Karpas-422 (cell line): Measurements from ENCODE around the gene HYDIN. TPM values are rescaled to one million over a fixed set of nuclear protein-coding genes. Genes with fewer than 3 reads are reported as not detected.

Source experiments
- DNase-seq: peaks from one replicate; pipeline ENCODE4 v3.0.0-alpha.2; 2015
- H2AFZ ChIP-seq: fragments of 200-600 bp; sonication (generic); 2 replicates; pipeline ENCODE4 v1.6.1; 2014; ENCODE audit warnings: antibody characterized with exemption, low read length, mixed read lengths
- H3K27ac ChIP-seq: fragments of 200-600 bp; sonication (generic); 2 replicates; pipeline ENCODE4 v1.5.1; 2014; ENCODE audit warnings: mild to moderate bottlenecking, low read length, moderate library complexity
- H3K27me3 ChIP-seq: fragments of 200-600 bp; sonication (generic); 2 replicates; pipeline ENCODE4 v1.6.1; 2014; ENCODE audit warnings: low read length, mixed read lengths
- H3K36me3 ChIP-seq: fragments of 200-600 bp; sonication (generic); 2 replicates; pipeline ENCODE4 v1.6.1; 2014; ENCODE audit warnings: low read length, mixed read lengths; ENCODE audit not compliant: insufficient read depth
- H3K4me1 ChIP-seq: fragments of 200-600 bp; sonication (generic); 2 replicates; pipeline ENCODE4 v1.6.1; 2014; ENCODE audit warnings: mild to moderate bottlenecking, low read length, mixed read lengths
- H3K4me2 ChIP-seq: fragments of 200-600 bp; sonication (generic); 2 replicates; pipeline ENCODE4 v1.6.1; 2014; ENCODE audit warnings: low read length, low read depth, mild to moderate bottlenecking; ENCODE audit not compliant: poor library complexity, severe bottlenecking
- H3K4me3 ChIP-seq: fragments of 200-600 bp; sonication (generic); 2 replicates; pipeline ENCODE4 v1.5.1; 2014; ENCODE audit warnings: mild to moderate bottlenecking, antibody characterized with exemption, low read length, mixed read lengths
- H3K79me2 ChIP-seq: fragments of 200-600 bp; sonication (generic); 2 replicates; pipeline ENCODE4 v1.6.1; 2014; ENCODE audit warnings: mild to moderate bottlenecking, low read length, mixed read lengths
- H3K9ac ChIP-seq: fragments of 200-600 bp; sonication (generic); 2 replicates; pipeline ENCODE4 v1.6.0; 2014; ENCODE audit warnings: low read length
- H3K9me2 ChIP-seq: fragments of 200-600 bp; sonication (generic), shearing (Covaris generic); replicated peaks from 2 replicates; pipeline ENCODE4 v1.6.0; 2014; ENCODE audit warnings: mild to moderate bottlenecking, low read length, moderate library complexity; ENCODE audit not compliant: insufficient read depth
- H3K9me3 ChIP-seq: fragments of 300-700, 200-600 bp; sonication (generic); 2 replicates; pipeline ENCODE4 v1.6.1; 2014; ENCODE audit warnings: low read length, mixed read lengths
- H4K20me1 ChIP-seq: fragments of 200-600 bp; sonication (generic); 2 replicates; pipeline ENCODE4 v1.6.1; 2014; ENCODE audit warnings: mild to moderate bottlenecking, antibody characterized with exemption, low read length, low read depth; ENCODE audit not compliant: insufficient read depth
- total RNA-seq: library from RNA; depleted of rRNA; stranded (reverse); fragments of >200 nt; shearing (Covaris generic); gene quantifications from 2 replicates; pipeline ENCODE4 v1.2.3, GENCODE V29; 2014; ENCODE audit warnings: low replicate concordance

The HYDIN gene
- total RNA-seq, 1 experiment from 2014 or later = not detected

- Histone ChIP-seq H3K27me3 (no peaks in the 10 kb centered on the region), H3K36me3 (no peaks in the 10 kb centered on the region), H3K4me2 (no peak overlapping the region), H3K9me2 (no peaks in the 10 kb centered on the region), H3K79me2 (no peaks in the 10 kb centered on the region), H3K9me3 (no peaks in the 10 kb centered on the region), H2AFZ (no peak overlapping the region), H4K20me1 (no peaks in the 10 kb centered on the region), H3K4me1 (no peaks in the 10 kb centered on the region), H3K9ac (no peak overlapping the region), H3K4me3 (no peak overlapping the region), H3K27ac (no peak overlapping the region)
- no peak for DNase-seq
Measured at GRCh38 chr16:71216714-71217113, 13.8 kb downstream of the HYDIN start.

DNA sequence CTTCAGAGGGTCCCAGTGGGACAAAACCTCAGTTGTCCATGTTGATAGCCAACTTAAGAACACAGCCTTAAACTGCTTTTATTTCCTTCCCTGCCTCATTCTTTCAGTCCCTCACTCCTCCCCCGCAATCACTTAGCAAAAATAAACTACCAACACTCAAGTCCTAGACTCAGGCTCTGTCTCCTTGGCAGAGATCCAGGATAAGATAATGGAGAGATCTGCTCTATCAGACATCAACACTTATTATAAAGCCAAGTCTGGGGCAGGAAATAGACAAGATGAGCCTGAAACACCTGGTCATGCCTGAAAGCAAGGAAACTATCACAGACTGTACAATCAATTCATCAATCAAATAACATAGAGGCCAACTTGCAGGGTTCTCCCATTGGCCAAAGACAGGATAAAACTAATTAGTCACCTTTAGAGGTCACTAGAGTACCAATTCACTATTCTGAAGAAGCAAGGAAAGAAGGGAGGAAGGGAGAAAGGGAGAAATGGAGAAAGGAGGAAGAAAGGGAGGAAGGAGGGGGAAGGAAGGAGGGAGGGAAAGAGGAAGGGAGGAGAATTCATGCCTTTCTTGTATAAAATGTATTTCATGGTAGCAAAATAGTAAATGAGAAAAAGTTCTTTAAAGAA lies 15.7 kb downstream of the HYDIN start:
- H2AFZ ChIP-seq = no peak overlapping the region
- H4K20me1 ChIP-seq = no peaks in the 10 kb centered on the region
- H3K9me2 ChIP-seq = no peaks in the 10 kb centered on the region
- no peaks in the 10 kb centered on the region for H3K9me3 ChIP-seq
- H3K27ac ChIP-seq = no peak overlapping the region
- no peak for DNase-seq
- no peak overlapping the region for H3K4me3 ChIP-seq
- no peaks in the 10 kb centered on the region for H3K4me1 ChIP-seq
- H3K27me3 ChIP-seq = no peaks in the 10 kb centered on the region
- H3K36me3 ChIP-seq = no peaks in the 10 kb centered on the region
- H3K9ac ChIP-seq = no peak overlapping the region
- H3K4me2 ChIP-seq = no peak overlapping the region
- no peaks in the 10 kb centered on the region for H3K79me2 ChIP-seq

GRCh38 chr16:71205482-71206131 lies 24.9 kb downstream of the HYDIN start:
- H3K4me3 ChIP-seq = no peak overlapping the region
- no peak for DNase-seq
- H2AFZ ChIP-seq = no peak overlapping the region
- H3K9me3 ChIP-seq = no peaks in the 10 kb centered on the region
- no peaks in the 10 kb centered on the region for H3K36me3 ChIP-seq
- H3K4me1 ChIP-seq = no peaks in the 10 kb centered on the region
- H3K9me2 ChIP-seq = no peaks in the 10 kb centered on the region
- H3K4me2 ChIP-seq = no peak overlapping the region
- no peaks in the 10 kb centered on the region for H3K79me2 ChIP-seq
- H4K20me1 ChIP-seq = no peaks in the 10 kb centered on the region
- H3K27me3 ChIP-seq = peaks cover 3% of the 10 kb centered on the region; the same call in 1 of the 2 replicates
- H3K9ac ChIP-seq = no peak overlapping the region
- no peak overlapping the region for H3K27ac ChIP-seq

- H3K4me2 ChIP-seq = no peak overlapping the region
- peaks cover 3% of the 10 kb centered on the region; the same call in 1 of the 2 replicates for H3K27me3 ChIP-seq
- no peaks in the 10 kb centered on the region for H3K79me2 ChIP-seq
- H3K9me3 ChIP-seq = no peaks in the 10 kb centered on the region
- H3K9me2 ChIP-seq = no peaks in the 10 kb centered on the region
- no peaks in the 10 kb centered on the region for H3K4me1 ChIP-seq
- H3K4me3 ChIP-seq = no peak overlapping the region
- H4K20me1 ChIP-seq = no peaks in the 10 kb centered on the region
- H2AFZ ChIP-seq = no peak overlapping the region
- H3K36me3 ChIP-seq = no peaks in the 10 kb centered on the region
- no peak overlapping the region for H3K27ac ChIP-seq
- DNase-seq = no peak
- H3K9ac ChIP-seq = no peak overlapping the region
Measured at GRCh38 chr16:71203631-71204030, 26.9 kb downstream of the HYDIN start.

- Histone ChIP-seq H3K79me2 (no peaks in the 10 kb centered on the region), H2AFZ (no peak overlapping the region), H3K9me3 (no peaks in the 10 kb centered on the region), H3K27ac (no peak overlapping the region), H3K4me3 (no peak overlapping the region), H3K27me3 (0 out of 2 replicates have a peak, but pooled peaks cover 3% of the 10 kb centered on the region), H3K9me2 (no peaks in the 10 kb centered on the region), H4K20me1 (no peaks in the 10 kb centered on the region), H3K4me1 (no peaks in the 10 kb centered on the region), H3K36me3 (no peaks in the 10 kb centered on the region), H3K4me2 (no peak overlapping the region), H3K9ac (no peak overlapping the region)
- DNase-seq = no peak
Measured at GRCh38 chr16:71201556-71201955, 29.0 kb downstream of the HYDIN start.

DNA sequence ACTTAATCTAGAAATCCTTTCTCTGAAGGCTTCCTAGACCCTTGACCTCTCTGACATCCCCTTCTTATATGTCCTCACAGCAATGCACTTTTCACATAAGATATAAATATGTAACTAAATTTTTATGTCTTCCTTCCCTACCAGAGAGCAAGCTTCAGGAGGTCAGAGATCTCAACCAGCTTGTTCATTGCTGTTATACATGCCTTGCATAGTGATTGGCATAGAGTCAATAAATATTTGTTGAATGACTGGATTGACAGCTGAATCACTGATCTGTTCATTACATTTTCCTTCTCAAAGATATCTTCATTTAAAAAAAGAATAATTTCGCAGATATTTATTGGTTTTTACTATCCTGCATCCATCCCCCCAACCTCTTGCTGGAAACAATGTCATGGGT lies 29.5 kb downstream of the HYDIN start:
- no peaks in the 10 kb centered on the region for H3K4me1 ChIP-seq
- no peaks in the 10 kb centered on the region for H3K9me3 ChIP-seq
- no peak overlapping the region for H3K9ac ChIP-seq
- no peak overlapping the region for H2AFZ ChIP-seq
- H3K79me2 ChIP-seq = no peaks in the 10 kb centered on the region
- H3K4me2 ChIP-seq = no peak overlapping the region
- H3K4me3 ChIP-seq = no peak overlapping the region
- H3K27ac ChIP-seq = no peak overlapping the region
- H3K9me2 ChIP-seq = no peaks in the 10 kb centered on the region
- no peak for DNase-seq
- H4K20me1 ChIP-seq = no peaks in the 10 kb centered on the region
- H3K27me3 ChIP-seq = 0 out of 2 replicates have a peak, but pooled peaks cover 3% of the 10 kb centered on the region
- H3K36me3 ChIP-seq = no peaks in the 10 kb centered on the region

GRCh38 chr16:71198408-71198807 lies 32.1 kb downstream of the HYDIN start:
- H3K9me3 ChIP-seq = no peaks in the 10 kb centered on the region
- no peaks in the 10 kb centered on the region for H3K4me1 ChIP-seq
- H3K4me3 ChIP-seq = no peak overlapping the region
- no peak overlapping the region for H3K9ac ChIP-seq
- no peak overlapping the region for H3K4me2 ChIP-seq
- no peak for DNase-seq
- no peaks in the 10 kb centered on the region for H3K9me2 ChIP-seq
- no peak overlapping the region for H3K27ac ChIP-seq
- H3K79me2 ChIP-seq = no peaks in the 10 kb centered on the region
- H2AFZ ChIP-seq = no peak overlapping the region
- 0 out of 2 replicates have a peak, but pooled peaks cover 3% of the 10 kb centered on the region for H3K27me3 ChIP-seq
- no peaks in the 10 kb centered on the region for H3K36me3 ChIP-seq
- H4K20me1 ChIP-seq = no peaks in the 10 kb centered on the region

DNA sequence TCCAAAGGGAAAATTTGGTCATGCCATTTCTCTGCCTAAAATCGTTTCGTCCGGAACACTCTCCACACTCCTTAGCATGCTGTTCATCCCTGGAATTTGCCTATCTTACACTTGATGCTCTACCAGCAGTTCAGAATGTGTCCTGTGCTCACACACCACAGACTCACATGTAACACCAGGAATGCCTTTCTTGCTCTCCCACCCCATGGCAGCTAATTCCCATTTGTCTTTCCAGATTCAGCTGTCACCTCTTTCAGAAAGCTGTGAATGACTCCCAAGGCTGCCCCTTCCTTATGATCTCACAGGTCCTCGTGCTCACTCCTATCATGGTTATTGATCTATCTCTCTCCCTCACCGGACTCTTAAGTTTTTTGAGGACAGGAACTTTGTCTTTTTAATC lies 38.1 kb downstream of the HYDIN start:
- Histone ChIP-seq H3K9me2 (no peaks in the 10 kb centered on the region), H3K4me2 (no peak overlapping the region), H3K79me2 (no peaks in the 10 kb centered on the region), H4K20me1 (no peaks in the 10 kb centered on the region), H3K27ac (no peak overlapping the region), H3K9ac (no peak overlapping the region), H2AFZ (no peak overlapping the region), H3K27me3 (no peaks in the 10 kb centered on the region), H3K4me3 (no peak overlapping the region), H3K4me1 (no peaks in the 10 kb centered on the region), H3K36me3 (no peaks in the 10 kb centered on the region), H3K9me3 (no peaks in the 10 kb centered on the region)
- DNase-seq = no peak
